GM12878 (cell line): Measurements from ENCODE around the gene ATP6V1C2. TPM values are rescaled to one million over a fixed set of nuclear protein-coding genes. Genes with fewer than 3 reads are reported as not detected.

Experiments
- ATAC-seq: fragments of 200-7000 bp; cut with Tn5 transposase; 3 replicates; pipeline ENCODE4 v1.9.1; 2020; ENCODE audit warnings: mild to moderate bottlenecking, moderate library complexity
- BruUV-seq: library from RNA; stranded (reverse); fragments of 400-500 nt; replicated peaks from 2 replicates; lab custom pipeline; 2021; lab: Mats Ljungman, UMichigan
- CTCF ChIA-PET: fragments of 300-600 bp; sonication (Branson Sonifier 250); formaldehyde crosslinking; extraction: SDS; loops from one replicate; lab custom pipeline; 2021; ENCODE audit warnings: inconsistent platforms; lab: Yijun Ruan, JAX
- POLR2A ChIA-PET: fragments of 350-600 bp; formaldehyde crosslinking; extraction: SDS; loops from one replicate; lab custom pipeline; 2021; ENCODE audit warnings: inconsistent platforms; lab: Charles Lee
- RAD21 ChIA-PET: fragments of 300-600 bp; sonication (Branson Sonifier 250); formaldehyde crosslinking; loops from one replicate; lab custom pipeline; 2023; ENCODE audit warnings: antibody characterized with exemption; ENCODE audit not compliant: unreplicated experiment; lab: Charles Lee
- SMC1A ChIA-PET: fragments of 300-600 bp; sonication (Branson Sonifier 250); formaldehyde crosslinking; loops from one replicate; lab custom pipeline; 2023; ENCODE audit not compliant: unreplicated experiment, uncharacterized antibody; lab: Charles Lee
- DNase-seq: peaks from one replicate; pipeline ENCODE4 v3.0.0-alpha.2; 2011; ENCODE audit warnings: low read depth, low spot score
- FAIRE-seq: peaks from 3 replicates; lab custom pipeline; 2011; peaks lifted over from hg19 to GRCh38; lab: Jason Lieb, UNC
- H2AFZ ChIP-seq: 2 replicates; pipeline ENCODE4 v1.6.0; 2011; ENCODE audit warnings: low read depth, low read length, control low read depth; ENCODE audit not compliant: control insufficient read depth
- H3K27ac ChIP-seq: 2 replicates; pipeline ENCODE4 v1.5.1; 2011; ENCODE audit warnings: control low read depth; ENCODE audit not compliant: control insufficient read depth, insufficient read depth
- H3K27me3 ChIP-seq, 2 experiments: replicated peaks in 1 of 2; 2 replicates each; pipeline versions ENCODE4 v1.6.0 to v1.6.1; 2011; ENCODE audit warnings: low read length in 1 of 2; ENCODE audit not compliant: control insufficient read depth in 2 of 2, insufficient read depth in 2 of 2
- H3K36me3 ChIP-seq, 2 experiments: 2 replicates each; pipeline ENCODE4 v1.5.1; 2011; ENCODE audit warnings: low read length in 1 of 2; ENCODE audit not compliant: control insufficient read depth in 2 of 2, insufficient read depth in 2 of 2
- H3K4me1 ChIP-seq: 2 replicates; pipeline ENCODE4 v1.6.1; 2011; ENCODE audit warnings: mild to moderate bottlenecking, low read length, moderate library complexity, mixed read lengths; ENCODE audit not compliant: control insufficient read depth, insufficient read depth
- H3K4me2 ChIP-seq: 2 replicates; pipeline ENCODE4 v1.6.0; 2011; ENCODE audit warnings: control low read depth; ENCODE audit not compliant: control insufficient read depth, insufficient read depth
- H3K4me3 ChIP-seq: fragments of 200-600 bp; sonication (generic); 2 replicates; pipeline ENCODE4 v1.5.1; 2016
- H3K79me2 ChIP-seq: 2 replicates; pipeline ENCODE4 v1.6.0; 2011; ENCODE audit warnings: low read length; ENCODE audit not compliant: control insufficient read depth, insufficient read depth
- H3K9ac ChIP-seq: 2 replicates; pipeline ENCODE4 v1.8.0; 2011; ENCODE audit warnings: low read length, control low read depth, mixed read lengths; ENCODE audit not compliant: control insufficient read depth, insufficient read depth
- H3K9me3 ChIP-seq: replicated peaks from 3 replicates; pipeline ENCODE4 v1.5.1; 2011; ENCODE audit warnings: mild to moderate bottlenecking, low read length; ENCODE audit not compliant: control insufficient read depth, insufficient read depth
- H4K20me1 ChIP-seq: 2 replicates; pipeline ENCODE4 v1.6.0; 2011; ENCODE audit not compliant: control insufficient read depth, insufficient read depth
- CBX5 ChIP-seq: sonication (generic); IDR thresholded peaks from 2 replicates; pipeline ENCODE4 v1.6.1; 2016; ENCODE audit warnings: low read depth, moderate library complexity, mild to moderate bottlenecking, inconsistent platforms
- ETV6 ChIP-seq, 2 experiments: fragments of 450-650 bp in 1 of 2; IDR thresholded peaks in 1 of 2; conservative IDR thresholded peaks in 1 of 2; 2 replicates each; pipeline ENCODE4 v1.6.1; 2014; ENCODE audit warnings: antibody characterized with exemption in 1 of 2, borderline replicate concordance in 1 of 2, low read depth in 1 of 2, mild to moderate bottlenecking in 1 of 2, moderate library complexity in 1 of 2
- IRF4 ChIP-seq: IDR thresholded peaks from 2 replicates; pipeline ENCODE4 v1.6.1; 2011; ENCODE audit warnings: low read depth, low read length
- KAT2A ChIP-seq: conservative IDR thresholded peaks from 2 replicates; pipeline ENCODE4 v1.6.1; 2011; ENCODE audit warnings: low read depth, low read length; ENCODE audit not compliant: control insufficient read depth
- MTA3 ChIP-seq: IDR thresholded peaks from 2 replicates; pipeline ENCODE4 v1.6.1; 2012; ENCODE audit warnings: low read length, inconsistent platforms, borderline replicate concordance
- MYC ChIP-seq: IDR thresholded peaks from 2 replicates; pipeline ENCODE4 v1.6.1; 2011; ENCODE audit warnings: mild to moderate bottlenecking, low read length, moderate library complexity, inconsistent platforms; ENCODE audit not compliant: insufficient read depth, insufficient replicate concordance, insufficient read length, severe bottlenecking
- NFIC ChIP-seq: IDR thresholded peaks from 2 replicates; pipeline ENCODE4 v1.6.1; 2012; ENCODE audit warnings: low read depth, mild to moderate bottlenecking, inconsistent platforms, low read length, moderate library complexity
- NFYA ChIP-seq: IDR thresholded peaks from 2 replicates; pipeline ENCODE4 v1.6.1; 2011; ENCODE audit warnings: low read depth, mild to moderate bottlenecking, low read length, improper control_type of control experiment, borderline replicate concordance
- PML ChIP-seq: IDR thresholded peaks from 2 replicates; pipeline ENCODE4 v1.6.1; 2012; ENCODE audit warnings: low read length, inconsistent platforms
- WRNIP1 ChIP-seq: IDR thresholded peaks from 2 replicates; pipeline ENCODE4 v1.6.1; 2011; ENCODE audit warnings: low read depth, low read length, improper control_type of control experiment, borderline replicate concordance
- ZNF217 ChIP-seq: fragments of 450-650 bp; IDR thresholded peaks from 2 replicates; pipeline ENCODE4 v1.6.1; 2017; ENCODE audit warnings: antibody characterized with exemption, mild to moderate bottlenecking
- WGBS: methylation state at CpG from one replicate; pipeline ENCODE4 v1.1.6; 2016; ENCODE audit warnings: low lambda C conversion rate; ENCODE audit not compliant: insufficient replicate concordance, insufficient coverage; ENCODE audit errors: missing lambda C conversion rate; 5-methylcytosine and 5-hydroxymethylcytosine counted together
- in situ Hi-C: fragments of 300-500 bp; cut with MboI; formaldehyde crosslinking; loops from 9 replicates; pipeline ENCODE4 v1.14.3; 2018; ENCODE audit warnings: mixed read lengths
- intact Hi-C: fragments of 100-400 bp; cut with micrococcal nuclease; formaldehyde crosslinking; loops from one replicate; pipeline ENCODE4 v1.14.2; 2022; ENCODE audit not compliant: unreplicated experiment
- polyA plus RNA-seq, 11 experiments: library from polyadenylated mRNA; depleted of rRNA in 4 of 11; unstranded in 6 of 11; stranded (reverse) in 5 of 11; fragments of >200 nt; fragmentation: Nextera tagmentation in 4 of 11; fragmentation: Illumina TruSeq in 1 of 11; extraction: Ambion mirVana in 4 of 11; extraction: Trizol in 1 of 11; gene quantifications; 1 replicate in 1 of 11; 2 replicates in 10 of 11; pipeline versions ENCODE4 v1.2.1 to v1.2.3, GENCODE V29; 2011 to 2016; ENCODE audit warnings: inconsistent platforms in 2 of 11, missing spikeins in 2 of 11, low read depth in 1 of 11
- total RNA-seq, 4 experiments: library from RNA; depleted of rRNA in 3 of 4; stranded (reverse); fragments of >200 nt in 3 of 4; fragmentation: Illumina TruSeq in 1 of 4; extraction: Trizol in 1 of 4; gene quantifications; 2 replicates each; pipeline versions ENCODE4 v1.2.1 to v1.2.3, GENCODE V29; 2013 to 2021
- TF ChIP-seq, protein P1 (sequence below): fragments of 150-350 bp; IDR thresholded peaks from 2 replicates; pipeline ENCODE4 v1.6.1; 2016; ENCODE audit warnings: low read depth, low read length

ATP6V1C2 gene
- total and polyA plus RNA-seq, 10 of the 15 experiments (the other 5 are each of a cell fraction or from before 2014, with no cell fraction given), result 0.04 to 1.5 (median 0.24) TPM; not detected in 1

GRCh38 chr2:10707831-10708230 lies 13.6 kb upstream of the ATP6V1C2 start:
- BruUV-seq, result no TSS peak
- ChIA-PET CTCF (no interaction called here), RAD21 (no interaction called here), SMC1A (no interaction called here), POLR2A (no interaction called here)
- H4K20me1 ChIP-seq, result no peaks in the 10 kb centered on the region
- FAIRE-seq, result no peak
- intact Hi-C loops, result no loop called here
- no peaks in the 10 kb centered on the region for H3K79me2 ChIP-seq
- no peaks in the 10 kb centered on the region for H3K36me3 ChIP-seq
- peaks cover 7% of the 10 kb centered on the region for H3K4me1 ChIP-seq
- no peak for ATAC-seq
- WGBS, result 51% methylated on average over 10 of the region's 10 CpGs
- no peak overlapping the region for H3K27ac ChIP-seq
- H2AFZ ChIP-seq, result no peak overlapping the region
- no peak for TF ChIP-seq PML
- TF ChIP-seq IRF4, result no peak
- no peak for TF ChIP-seq ZNF217
- TF ChIP-seq NFYA, result no peak
- no peak for TF ChIP-seq NFIC
- no peak for TF ChIP-seq ETV6 (conservative IDR thresholded peaks at IDR 0.05 in 1 of 2, IDR thresholded peaks at IDR 0.05 in 1 of 2; ENCODE audit: borderline replicate concordance in 1 of 2, low read depth in 1 of 2)
- TF ChIP-seq KAT2A, result no peak
- no peak for TF ChIP-seq CBX5
- TF ChIP-seq, protein P1, sequence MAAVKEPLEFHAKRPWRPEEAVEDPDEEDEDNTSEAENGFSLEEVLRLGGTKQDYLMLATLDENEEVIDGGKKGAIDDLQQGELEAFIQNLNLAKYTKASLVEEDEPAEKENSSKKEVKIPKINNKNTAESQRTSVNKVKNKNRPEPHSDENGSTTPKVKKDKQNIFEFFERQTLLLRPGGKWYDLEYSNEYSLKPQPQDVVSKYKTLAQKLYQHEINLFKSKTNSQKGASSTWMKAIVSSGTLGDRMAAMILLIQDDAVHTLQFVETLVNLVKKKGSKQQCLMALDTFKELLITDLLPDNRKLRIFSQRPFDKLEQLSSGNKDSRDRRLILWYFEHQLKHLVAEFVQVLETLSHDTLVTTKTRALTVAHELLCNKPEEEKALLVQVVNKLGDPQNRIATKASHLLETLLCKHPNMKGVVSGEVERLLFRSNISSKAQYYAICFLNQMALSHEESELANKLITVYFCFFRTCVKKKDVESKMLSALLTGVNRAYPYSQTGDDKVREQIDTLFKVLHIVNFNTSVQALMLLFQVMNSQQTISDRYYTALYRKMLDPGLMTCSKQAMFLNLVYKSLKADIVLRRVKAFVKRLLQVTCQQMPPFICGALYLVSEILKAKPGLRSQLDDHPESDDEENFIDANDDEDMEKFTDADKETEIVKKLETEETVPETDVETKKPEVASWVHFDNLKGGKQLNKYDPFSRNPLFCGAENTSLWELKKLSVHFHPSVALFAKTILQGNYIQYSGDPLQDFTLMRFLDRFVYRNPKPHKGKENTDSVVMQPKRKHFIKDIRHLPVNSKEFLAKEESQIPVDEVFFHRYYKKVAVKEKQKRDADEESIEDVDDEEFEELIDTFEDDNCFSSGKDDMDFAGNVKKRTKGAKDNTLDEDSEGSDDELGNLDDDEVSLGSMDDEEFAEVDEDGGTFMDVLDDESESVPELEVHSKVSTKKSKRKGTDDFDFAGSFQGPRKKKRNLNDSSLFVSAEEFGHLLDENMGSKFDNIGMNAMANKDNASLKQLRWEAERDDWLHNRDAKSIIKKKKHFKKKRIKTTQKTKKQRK, result no peak
- no peak for TF ChIP-seq WRNIP1
- no peak for TF ChIP-seq MTA3
- TF ChIP-seq MYC, result no peak
- H3K4me2 ChIP-seq, result no peak overlapping the region
- no peak for DNase-seq
- in situ Hi-C loops, result no loop called here
- no peak overlapping the region for H3K4me3 ChIP-seq
- H3K9me3 ChIP-seq, result no peaks in the 10 kb centered on the region
- no peaks in the 10 kb centered on the region; a peak in 3 of 4 replicates for H3K27me3 ChIP-seq
- H3K9ac ChIP-seq, result no peak overlapping the region
